Right lobe of liver (tissue), 6 donors: ENCODE results near the gene SHMT2. TPM values are rescaled to one million over a fixed set of nuclear protein-coding genes. Genes with fewer than 3 reads are reported as not detected.

Source experiments
- ATAC-seq, 4 donors: fragments of 200-7000 bp; cut with Tn5 transposase; one replicate each; pipeline ENCODE4 v1.9.1; 2020; ENCODE audit warnings: mild to moderate bottlenecking in 4 of 4, moderate library complexity in 4 of 4
- DNase-seq, 3 donors: peaks; one replicate each; pipeline ENCODE4 v3.0.0-alpha.2; 2020
- H3K27ac ChIP-seq, 3 donors: fragments of 200-600 bp; one replicate each; pipeline ENCODE4 v1.8.0; 2022
- H3K27me3 ChIP-seq, 2 donors: fragments of 200-600 bp; one replicate each; pipeline ENCODE4 v1.8.0; 2022
- H3K36me3 ChIP-seq, 4 donors: fragments of 200-600 bp; sonication (generic) in 1 of 4; one replicate each; pipeline versions ENCODE4 v1.5.1 to v1.8.0; 2017 to 2022; ENCODE audit warnings: control low read depth in 1 of 4
- H3K4me1 ChIP-seq, 4 donors: fragments of 200-600 bp; sonication (generic) in 1 of 4; one replicate each; pipeline versions ENCODE4 v1.5.1 to v1.8.0; 2017 to 2022; ENCODE audit warnings: control low read depth in 1 of 4
- H3K4me3 ChIP-seq, 3 donors: fragments of 200-600 bp; one replicate each; pipeline ENCODE4 v1.8.0; 2022
- H3K9me3 ChIP-seq, 4 donors: fragments of 200-600 bp; sonication (generic) in 1 of 4; one replicate each; pipeline versions ENCODE4 v1.5.1 to v1.8.0; 2017 to 2022; ENCODE audit warnings: control low read depth in 1 of 4
- CTCF ChIP-seq, 4 donors: fragments of 200-600 bp in 3 of 4; fragments of 450-650 bp in 1 of 4; IDR thresholded peaks; one replicate each; pipeline versions ENCODE4 v1.5.1 to v1.8.0; 2016 to 2022; ENCODE audit warnings: antibody characterized with exemption in 4 of 4, mild to moderate bottlenecking in 2 of 4
- POLR2A ChIP-seq: fragments of 450-650 bp; IDR thresholded peaks from one replicate; pipeline ENCODE4 v1.6.1; 2017; ENCODE audit warnings: antibody characterized with exemption, mild to moderate bottlenecking
- WGBS: methylation state at CpG from one replicate; pipeline ENCODE4 v1.1.6; 2018; ENCODE audit warnings: low coverage, low lambda C conversion rate; ENCODE audit not compliant: insufficient coverage; ENCODE audit errors: missing lambda C conversion rate; 5-methylcytosine and 5-hydroxymethylcytosine counted together
- intact Hi-C, 2 donors: fragments of 100-400 bp; cut with DNase I; formaldehyde crosslinking; loops; one replicate each; pipeline versions ENCODE4 v1.11.2 to v1.14.1; 2022
- total RNA-seq, 6 experiments: library from RNA; depleted of rRNA in 2 of 6; stranded (reverse); fragments of >200 nt in 2 of 6; fragmentation: NEBNext Ultra II Directional in 3 of 6; extraction: Animal tissue kit (Norgen Biotek cat#: 25700) in 3 of 6; gene quantifications; one replicate each; pipeline versions ENCODE4 v1.1.0 to v1.2.4, GENCODE V29; 2016 to 2023
- donor health status: DM: no; HTN: yes; CAD: no.
- donor health status: DM: no; HTN: no; CAD: no.
- donor health status: DM: no; HTN: no; CAD: no.
- donor health status: DM: no; HTN: yes; CAD: no.
- donor health status: DM: no; HTN: yes; CAD: no.

The SHMT2 gene
- total RNA-seq, 6 experiments from 2014 or later: 157 to 228 (median 194) TPM

- no peak overlapping the region for H3K27ac ChIP-seq
- TF ChIP-seq CTCF (IDR thresholded peaks at IDR 0.05) (no peak), POLR2A (no peak)
- H3K4me1 ChIP-seq: peaks cover 0 to 51% (median 16%) of the 10 kb centered on the region in 4 donors
- DNase-seq (no peak), ATAC-seq (no peak)
- peaks cover 0 to 7% of the 10 kb centered on the region in 2 donors for H3K27me3 ChIP-seq
- H3K4me3 ChIP-seq: peak overlapping the region in 1 of 3 donors; percentile 30
- H3K9me3 ChIP-seq: no peaks in the 10 kb centered on the region
- intact Hi-C loops: loop anchor here in 1 of 2 donors (5.0 kb wide), 1 partner anchor 34 kb away; no protein-coding TSS in a partner anchor
- H3K36me3 ChIP-seq: no peaks in the 10 kb centered on the region
- WGBS: 11% methylated on average over 8 of the region's 19 CpGs
Measured at GRCh38 chr12:57240926-57241401, 11.5 kb downstream of the SHMT2 start.

- peaks cover 0 to 7% of the 10 kb centered on the region in 2 donors for H3K27me3 ChIP-seq
Measured at GRCh38 chr12:57241402-57242310, 12.1 kb downstream of the SHMT2 start.

GRCh38 chr12:57242329-57242690, 12.8 kb downstream of the SHMT2 start:
- Histone ChIP-seq H3K4me1 (peaks cover 0 to 51% (median 16%) of the 10 kb centered on the region in 4 donors), H3K4me3 (peak overlapping the region in 2 of 3 donors; percentile 37 to 39), H3K27me3 (peaks cover 0 to 7% of the 10 kb centered on the region in 2 donors), H3K9me3 (no peaks in the 10 kb centered on the region), H3K27ac (no peak overlapping the region), H3K36me3 (no peaks in the 10 kb centered on the region)
- WGBS: under 1% methylated on average over 12 of the region's 18 CpGs
- intact Hi-C loops: loop anchor here in 1 of 2 donors (5.0 kb wide), 1 partner anchor 35 kb away; no protein-coding TSS in a partner anchor
- DNase-seq (peak; percentile 68 to 85 (median 81)), ATAC-seq (peak; percentile 6 to 30 (median 22))
- TF ChIP-seq POLR2A (no peak), CTCF (IDR thresholded peaks at IDR 0.05) (no peak)

More at GRCh38 chr12:57241402-57242310, 12.1 kb downstream of the SHMT2 start:
- Histone ChIP-seq H3K4me1 (peaks cover 0 to 51% (median 16%) of the 10 kb centered on the region in 4 donors), H3K4me3 (no peak overlapping the region), H3K36me3 (no peaks in the 10 kb centered on the region), H3K9me3 (no peaks in the 10 kb centered on the region), H3K27ac (no peak overlapping the region)
- TF ChIP-seq POLR2A (no peak), CTCF (IDR thresholded peaks at IDR 0.05) (no peak)
- ATAC-seq (no peak), DNase-seq (no peak)
- WGBS: 7% methylated on average over 21 of the region's 48 CpGs
- intact Hi-C loops: loop anchor here in 1 of 2 donors (5.0 kb wide), 1 partner anchor 34 kb away; no protein-coding TSS in a partner anchor

- Histone ChIP-seq H3K27ac (no peak overlapping the region), H3K4me3 (peak overlapping the region; percentile 26 to 39 (median 37)), H3K4me1 (peaks cover 0 to 50% (median 16%) of the 10 kb centered on the region in 4 donors), H3K27me3 (peaks cover 0 to 7% of the 10 kb centered on the region in 2 donors), H3K36me3 (no peaks in the 10 kb centered on the region), H3K9me3 (no peaks in the 10 kb centered on the region)
- TF ChIP-seq POLR2A (no peak), CTCF (IDR thresholded peaks at IDR 0.05) (peak; percentile 33 to 51 (median 48))
- intact Hi-C loops: loop anchor here in 1 of 2 donors (5.0 kb wide), 1 partner anchor 36 kb away; no protein-coding TSS in a partner anchor
- peak; percentile 6 to 27 (median 12) for ATAC-seq
- 0% methylated on average over 22 of the region's 45 CpGs for WGBS
- peak in 2 of 3 donors; percentile 65 to 66 for DNase-seq
Measured at GRCh38 chr12:57242691-57243454, 13.4 kb downstream of the SHMT2 start.
